GM13977 (cell line): ENCODE measurements around the gene KLRF1.

ENCODE experiments used
- DNase-seq: peaks from one replicate; pipeline ENCODE4 v3.0.0; 2012; ENCODE audit warnings: low spot score
- CTCF ChIP-seq: IDR thresholded peaks from 2 replicates; pipeline ENCODE4 v1.5.1; 2012; ENCODE audit warnings: mild to moderate bottlenecking, control low read depth; ENCODE audit not compliant: insufficient read depth; ENCODE audit errors: extremely low read depth, missing control alignments
- in situ Hi-C: fragments of 300-500 bp; cut with MboI; formaldehyde crosslinking; loops from one replicate; pipeline ENCODE4 v1.12.0; 2022; ENCODE audit warnings: low sequenced_read_pairs, low pct_unique_long_range_greater_than_20kb, mixed read lengths, inconsistent platforms; ENCODE audit not compliant: unreplicated experiment

KLRF1 gene

GRCh38 chr12:9881246-9881645, 54.0 kb downstream of the KLRF1 start, which contains the start of gene KLRF2:
KLRF2 (plus strand) TSS chr12:9881489; CDS start chr12:9881596, 107 bp downstream.
- TF ChIP-seq CTCF, result no peak
- no peak for DNase-seq
- in situ Hi-C loops, result no loop called here

DNA sequence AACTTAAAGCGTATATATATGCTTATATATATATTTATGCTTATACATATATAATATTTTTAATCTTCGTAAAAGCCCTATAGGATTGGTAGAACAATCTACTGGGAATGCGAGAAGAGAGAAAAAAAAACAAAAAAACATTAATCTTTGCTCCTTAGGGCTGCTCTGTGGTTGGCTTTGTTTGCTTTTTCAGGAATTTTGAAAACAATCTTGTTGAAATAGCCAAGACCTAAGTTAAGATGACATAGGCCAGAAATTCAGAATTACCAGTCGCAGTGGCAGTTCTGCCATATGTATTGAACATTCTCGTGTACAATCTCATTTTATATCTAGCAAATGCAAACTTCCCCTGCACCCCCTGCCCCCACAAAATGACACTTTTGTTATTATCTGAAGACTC, 54.7 kb downstream of the KLRF1 start:
- no peak for DNase-seq
- no peak for TF ChIP-seq CTCF
- in situ Hi-C loops, result no loop called here

GRCh38 chr12:9883175-9883574, 55.9 kb downstream of the KLRF1 start:
- no peak for TF ChIP-seq CTCF
- in situ Hi-C loops, result no loop called here
- DNase-seq, result no peak

- no peak for TF ChIP-seq CTCF
- no peak for DNase-seq
- in situ Hi-C loops, result no loop called here
Observed at GRCh38 chr12:9888665-9889273, 61.5 kb downstream of the KLRF1 start.
